Transverse colon (tissue), 4 donors: Measurements from ENCODE around the gene PDILT.

Experiments
- CTCF ChIP-seq, 5 experiments: fragments of 200-600 bp in 3 of 5; fragments of 450-650 bp in 2 of 5; sonication (generic) in 3 of 5; IDR thresholded peaks; 1 replicate in 2 of 5; 2 replicates in 3 of 5; pipeline ENCODE4 v1.5.1; 2016 to 2017; ENCODE audit warnings: antibody characterized with exemption in 5 of 5, inconsistent platforms in 3 of 5, mild to moderate bottlenecking in 2 of 5, moderate library complexity in 1 of 5
- EP300 ChIP-seq: sonication (generic); formaldehyde crosslinking; IDR thresholded peaks from one replicate; pipeline ENCODE4 v1.6.1; 2017; ENCODE audit warnings: antibody characterized with exemption, low read depth
- POLR2A ChIP-seq: fragments of 450-650 bp; IDR thresholded peaks from one replicate; pipeline ENCODE4 v1.6.1; 2016; ENCODE audit warnings: antibody characterized with exemption, mild to moderate bottlenecking, moderate library complexity
- POLR2AphosphoS5 ChIP-seq, 3 donors: sonication (generic); formaldehyde crosslinking; IDR thresholded peaks; one replicate each; pipeline ENCODE4 v1.6.1; 2016; ENCODE audit warnings: antibody characterized with exemption in 3 of 3

GRCh38 chr16:20402651-20403050, 1.9 kb downstream of the PDILT start:
- no peak for TF ChIP-seq POLR2A
- TF ChIP-seq CTCF (IDR thresholded peaks at IDR 0.05): no peak
- no peak for TF ChIP-seq POLR2AphosphoS5 (IDR thresholded peaks at IDR 0.05)
- TF ChIP-seq EP300: no peak
